ENCODE results near the gene BAZ2A. TPM values are rescaled to one million over a fixed set of nuclear protein-coding genes. Genes with fewer than 3 reads are reported as not detected.

Gene BAZ2A
- total RNA-seq: 27.5 and 33.3 TPM in 2 replicates

DNA sequence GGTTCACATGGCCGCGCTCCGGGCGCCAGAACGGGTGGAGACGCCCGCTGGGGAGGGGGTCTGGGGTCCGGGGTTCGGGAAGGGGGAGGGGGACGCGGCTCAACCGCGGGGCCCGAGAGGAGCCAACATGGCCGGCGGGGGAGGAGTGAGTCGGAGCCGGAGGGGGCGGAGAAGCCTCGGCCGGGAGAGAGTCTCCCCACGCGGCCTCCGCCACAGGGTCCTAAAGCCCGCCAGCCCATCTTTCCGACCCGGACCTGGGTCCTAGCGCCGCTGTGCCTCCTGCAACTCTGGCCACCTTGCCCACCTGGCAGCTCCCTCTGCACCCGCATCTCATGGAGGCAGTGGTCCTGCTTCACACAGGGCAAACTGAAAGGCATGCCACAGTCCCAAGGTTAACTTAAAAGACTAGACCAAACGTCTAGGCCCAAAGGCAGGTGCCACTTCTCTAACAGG, at the start of gene BAZ2A:
TSS of gene BAZ2A (minus strand) at position 147 of the 453 bp plus-strand sequence. CDS start 12,796 bp downstream, outside the sequence.

DNA sequence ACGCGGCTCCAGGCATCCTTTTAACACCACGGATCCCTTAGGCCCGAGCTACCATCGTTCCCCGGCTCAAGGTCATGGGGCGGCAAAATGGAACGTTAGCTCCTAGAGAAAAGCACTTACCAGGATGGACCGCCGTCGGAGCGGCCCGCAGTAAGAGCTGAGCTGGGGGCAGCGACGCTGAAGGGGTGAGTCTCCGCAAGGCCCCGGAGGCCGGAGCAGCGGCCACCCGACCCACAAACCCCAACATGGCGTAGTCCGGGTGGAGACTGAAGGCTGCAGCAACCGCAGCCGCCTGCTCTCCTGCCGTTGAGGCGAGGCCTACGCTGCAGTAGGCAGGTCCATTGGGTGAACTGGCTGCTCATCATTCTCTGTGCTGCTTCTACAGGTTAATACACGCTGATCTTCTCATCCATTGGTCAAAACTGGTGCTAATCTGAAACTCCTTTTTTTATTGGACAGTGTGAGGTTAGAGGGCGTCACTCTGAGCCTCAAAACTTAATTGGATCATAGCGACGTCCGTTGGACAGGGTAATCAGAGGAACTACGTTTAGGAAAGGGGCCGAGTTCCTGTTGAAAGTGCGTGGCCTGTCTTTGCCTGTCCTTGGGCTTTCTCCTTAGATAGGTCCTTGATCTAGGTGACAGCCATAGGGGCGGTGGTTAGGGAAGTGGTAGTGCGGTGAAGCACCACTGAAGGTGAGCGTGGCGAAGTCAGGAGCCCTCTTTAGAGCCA, 15.8 kb upstream of the BAZ2A start, which contains the start of gene ATP5F1B:
TSS of gene ATP5F1B (minus strand) at position 268 of the 730 bp plus-strand sequence. CDS start at position 247, 21 bp downstream.

Other genes starting within 250 kb of the BAZ2A start
- 3.6 and 3.9 TPM in 2 replicates for gene TIMELESS, start 180.9 kb downstream of the BAZ2A start, total RNA-seq
- not detected in 2 replicates for gene MIP, start 175.7 kb downstream of the BAZ2A start, total RNA-seq
- 0.98 and 1.2 TPM in 2 replicates for gene SPRYD4, start 161.7 kb downstream of the BAZ2A start, total RNA-seq
- gene GLS2, start 142.2 kb downstream of the BAZ2A start, total RNA-seq: not detected in 2 replicates
- gene RBMS2, start 108.5 kb downstream of the BAZ2A start, total RNA-seq: 14.8 and 20.3 TPM in 2 replicates
- 294 and 308 TPM in 2 replicates for gene ATP5F1B, start 15.7 kb upstream of the BAZ2A start, total RNA-seq
- 72.7 and 74.6 TPM in 2 replicates for gene PTGES3, start 58.0 kb upstream of the BAZ2A start, total RNA-seq
- gene NACA, start 95.0 kb upstream of the BAZ2A start, total RNA-seq: 1,513 and 1,579 TPM in 2 replicates
- gene PRIM1, start 122.0 kb upstream of the BAZ2A start, total RNA-seq: 2.1 and 3.7 TPM in 2 replicates
- gene HSD17B6, start 133.0 kb upstream of the BAZ2A start, total RNA-seq: 0.83 and 2.2 TPM in 2 replicates